Osteoblast (primary cell): Measurements from ENCODE around the gene STIM2. TPM values are rescaled to one million over a fixed set of nuclear protein-coding genes. Genes with fewer than 3 reads are reported as not detected.

Experiments used
- DNase-seq: peaks from one replicate; pipeline ENCODE4 v3.0.0; 2011; ENCODE audit warnings: low spot score, mixed read lengths; ENCODE audit not compliant: insufficient read length; ENCODE audit errors: missing footprints
- H2AFZ ChIP-seq: 2 replicates; pipeline ENCODE4 v1.6.0; 2011; ENCODE audit warnings: mild to moderate bottlenecking, low read length
- H3K27ac ChIP-seq: 2 replicates; pipeline ENCODE4 v1.5.1; 2011; ENCODE audit warnings: mild to moderate bottlenecking, low read depth, low read length, moderate library complexity
- H3K27me3 ChIP-seq: 2 replicates; pipeline ENCODE4 v1.6.0; 2012; ENCODE audit warnings: mild to moderate bottlenecking, control low read depth, inconsistent platforms, low read length, moderate library complexity; ENCODE audit not compliant: insufficient read depth
- H3K36me3 ChIP-seq: 2 replicates; pipeline ENCODE4 v1.5.1; 2011; ENCODE audit warnings: mild to moderate bottlenecking, low read length, control low read depth, moderate library complexity; ENCODE audit not compliant: insufficient read depth
- H3K4me1 ChIP-seq: 2 replicates; pipeline ENCODE4 v1.5.1; 2011; ENCODE audit warnings: mild to moderate bottlenecking, low read length, control low read depth, moderate library complexity; ENCODE audit not compliant: insufficient read depth
- H3K4me2 ChIP-seq: 2 replicates; pipeline ENCODE4 v1.6.0; 2011; ENCODE audit warnings: mild to moderate bottlenecking, low read length; ENCODE audit not compliant: insufficient read depth
- H3K4me3 ChIP-seq: fragments of 200-600 bp; sonication (generic); 3 replicates; pipeline ENCODE4 v1.5.1; 2012; ENCODE audit warnings: mild to moderate bottlenecking, low read length, inconsistent platforms; ENCODE audit not compliant: insufficient read depth
- H3K79me2 ChIP-seq: 2 replicates; pipeline ENCODE4 v1.6.0; 2012; ENCODE audit warnings: mild to moderate bottlenecking, low read length, control low read depth, inconsistent platforms; ENCODE audit not compliant: insufficient read depth
- H3K9me3 ChIP-seq: 2 replicates; pipeline ENCODE4 v1.5.1; 2011; ENCODE audit warnings: low read depth, low read length, control low read depth
- H4K20me1 ChIP-seq: 2 replicates; pipeline ENCODE4 v1.6.0; 2012; ENCODE audit warnings: mild to moderate bottlenecking, low read length, control low read depth; ENCODE audit not compliant: insufficient read depth
- total RNA-seq: library from RNA; depleted of rRNA; stranded (reverse); fragments of >200 nt; gene quantifications from 2 replicates; pipeline ENCODE4 v1.2.3, GENCODE V29; 2012
- TF ChIP-seq, protein P1 (sequence below): IDR thresholded peaks from 2 replicates; pipeline ENCODE4 v1.5.1; 2011; ENCODE audit warnings: mild to moderate bottlenecking, low read depth, low read length, moderate library complexity; ENCODE audit errors: extremely low read depth

STIM2 gene
- total RNA-seq, 1 donor: 14.8 TPM

DNA sequence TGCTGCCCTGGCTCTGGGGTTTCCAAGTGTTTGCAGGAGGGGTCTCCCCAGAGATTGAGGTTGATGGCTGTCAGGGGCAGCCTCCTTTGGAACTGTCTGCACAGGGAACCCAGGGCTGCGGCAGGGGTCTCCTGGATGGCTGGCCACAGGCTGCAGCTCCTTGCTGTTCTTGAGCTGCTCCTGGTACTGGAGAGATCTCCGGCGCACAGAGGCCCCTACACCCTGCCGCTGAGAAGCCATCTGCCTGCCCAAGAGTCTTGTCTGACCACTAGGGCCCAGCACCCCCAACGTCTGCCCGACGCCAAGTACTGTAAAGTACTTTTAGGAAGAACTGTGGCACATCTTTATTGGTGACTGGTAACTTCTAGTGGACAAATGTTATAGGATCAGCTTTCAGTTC lies 13.5 kb downstream of the STIM2 start:
- no peak overlapping the region for H2AFZ ChIP-seq
- no peak overlapping the region for H3K4me2 ChIP-seq
- H3K36me3 ChIP-seq: no peaks in the 10 kb centered on the region
- peaks cover 9% of the 10 kb centered on the region for H3K4me1 ChIP-seq
- H3K79me2 ChIP-seq: peaks cover 45% of the 10 kb centered on the region
- no peak overlapping the region for H3K4me3 ChIP-seq
- no peak overlapping the region for H3K27ac ChIP-seq
- no peaks in the 10 kb centered on the region for H4K20me1 ChIP-seq
- H3K9me3 ChIP-seq: no peaks in the 10 kb centered on the region
- no peak for DNase-seq
- TF ChIP-seq, protein P1, sequence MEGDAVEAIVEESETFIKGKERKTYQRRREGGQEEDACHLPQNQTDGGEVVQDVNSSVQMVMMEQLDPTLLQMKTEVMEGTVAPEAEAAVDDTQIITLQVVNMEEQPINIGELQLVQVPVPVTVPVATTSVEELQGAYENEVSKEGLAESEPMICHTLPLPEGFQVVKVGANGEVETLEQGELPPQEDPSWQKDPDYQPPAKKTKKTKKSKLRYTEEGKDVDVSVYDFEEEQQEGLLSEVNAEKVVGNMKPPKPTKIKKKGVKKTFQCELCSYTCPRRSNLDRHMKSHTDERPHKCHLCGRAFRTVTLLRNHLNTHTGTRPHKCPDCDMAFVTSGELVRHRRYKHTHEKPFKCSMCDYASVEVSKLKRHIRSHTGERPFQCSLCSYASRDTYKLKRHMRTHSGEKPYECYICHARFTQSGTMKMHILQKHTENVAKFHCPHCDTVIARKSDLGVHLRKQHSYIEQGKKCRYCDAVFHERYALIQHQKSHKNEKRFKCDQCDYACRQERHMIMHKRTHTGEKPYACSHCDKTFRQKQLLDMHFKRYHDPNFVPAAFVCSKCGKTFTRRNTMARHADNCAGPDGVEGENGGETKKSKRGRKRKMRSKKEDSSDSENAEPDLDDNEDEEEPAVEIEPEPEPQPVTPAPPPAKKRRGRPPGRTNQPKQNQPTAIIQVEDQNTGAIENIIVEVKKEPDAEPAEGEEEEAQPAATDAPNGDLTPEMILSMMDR: no peak
- H3K27me3 ChIP-seq: no peaks in the 10 kb centered on the region

DNA sequence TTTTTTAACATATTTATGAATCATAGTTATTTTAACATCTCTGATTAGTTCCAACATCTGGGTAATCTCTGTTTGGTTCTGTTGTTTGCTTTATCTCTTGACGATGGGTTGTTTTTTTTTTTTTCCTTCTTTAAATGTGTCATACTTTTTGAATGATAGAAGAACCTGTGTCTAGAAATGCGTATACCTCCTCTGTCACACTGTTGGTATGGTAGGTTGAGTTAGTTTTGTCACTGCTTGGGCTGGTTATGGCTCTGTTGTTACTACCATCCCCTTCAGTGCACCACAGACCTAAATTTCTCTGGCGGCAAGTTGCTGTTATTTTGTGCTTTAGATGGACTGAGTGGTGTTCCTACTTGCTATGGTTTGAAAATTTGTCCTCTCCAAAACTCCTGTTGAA lies 16.8 kb downstream of the STIM2 start:
- TF ChIP-seq, protein P1: no peak
- no peak for DNase-seq
- no peak overlapping the region for H3K4me3 ChIP-seq

GRCh38 chr4:26877961-26878360 lies 17.3 kb downstream of the STIM2 start:
- H3K79me2 ChIP-seq: peaks cover 34% of the 10 kb centered on the region
- no peaks in the 10 kb centered on the region for H3K36me3 ChIP-seq
- peaks cover 9% of the 10 kb centered on the region for H3K4me1 ChIP-seq
- H3K9me3 ChIP-seq: no peaks in the 10 kb centered on the region
- H3K4me3 ChIP-seq: no peak overlapping the region
- H3K27me3 ChIP-seq: no peaks in the 10 kb centered on the region
- DNase-seq: no peak
- H3K27ac ChIP-seq: no peak overlapping the region
- H2AFZ ChIP-seq: no peak overlapping the region
- H4K20me1 ChIP-seq: no peaks in the 10 kb centered on the region
- TF ChIP-seq, protein P1: no peak
- no peak overlapping the region for H3K4me2 ChIP-seq

More for the DNA sequence above, 16.8 kb downstream of the STIM2 start:
- Histone ChIP-seq H3K4me1 (peaks cover 9% of the 10 kb centered on the region), H3K27ac (no peak overlapping the region), H3K4me2 (no peak overlapping the region), H3K79me2 (peaks cover 35% of the 10 kb centered on the region), H3K27me3 (no peaks in the 10 kb centered on the region), H4K20me1 (no peaks in the 10 kb centered on the region), H3K36me3 (no peaks in the 10 kb centered on the region), H3K9me3 (no peaks in the 10 kb centered on the region), H2AFZ (no peak overlapping the region)

DNA sequence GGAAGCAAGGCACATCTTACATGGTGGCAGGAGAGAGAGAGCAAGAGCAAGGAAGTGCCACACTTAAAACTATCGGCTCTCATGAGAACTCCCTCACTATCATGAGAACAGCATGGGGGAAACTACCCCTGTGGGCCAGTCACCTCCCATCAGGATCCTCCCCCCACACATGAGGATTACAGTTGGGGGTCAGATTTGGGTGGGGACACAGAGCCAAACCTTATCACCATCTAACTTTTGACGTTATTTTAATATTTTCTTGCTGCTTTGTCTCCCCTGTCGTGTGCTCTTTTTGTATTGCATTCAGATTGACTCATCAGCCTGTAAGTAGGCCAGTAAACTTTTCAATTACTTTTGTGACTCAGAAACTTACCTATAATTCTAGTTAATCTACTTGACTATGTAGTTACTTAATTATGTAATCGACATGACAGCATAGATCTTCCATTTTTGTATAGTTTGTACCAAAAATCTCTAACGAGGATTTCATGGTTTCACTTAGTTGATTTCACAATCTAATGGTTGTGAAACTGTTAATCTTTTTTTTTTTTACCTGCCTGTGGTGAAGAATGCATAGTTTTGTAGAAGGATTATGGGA lies 18.3 kb downstream of the STIM2 start:
- H3K36me3 ChIP-seq: no peaks in the 10 kb centered on the region
- peak overlapping the region; percentile 20 for H2AFZ ChIP-seq
- peaks cover 29% of the 10 kb centered on the region for H3K79me2 ChIP-seq
- TF ChIP-seq, protein P1: no peak
- H3K27me3 ChIP-seq: no peaks in the 10 kb centered on the region
- H3K9me3 ChIP-seq: no peaks in the 10 kb centered on the region
- peaks cover 9% of the 10 kb centered on the region for H3K4me1 ChIP-seq
- no peak for DNase-seq
- H3K4me2 ChIP-seq: no peak overlapping the region
- peak overlapping the region; percentile 29 for H3K27ac ChIP-seq
- no peak overlapping the region for H3K4me3 ChIP-seq
- no peaks in the 10 kb centered on the region for H4K20me1 ChIP-seq
